Activated CD8-positive, alpha-beta memory T cell treated with anti-CD3 and anti-CD28 coated beads, Interleukin-2, amount 50 U/mL, for 24 hours (primary cell): ENCODE measurements around the gene ASCC1.

Source experiments
- DNase-seq: peaks from one replicate; pipeline ENCODE4 v3.0.0-alpha.2; 2020; ENCODE audit errors: extremely low read depth

ASCC1 gene

GRCh38 chr10:72066318-72067284, 149.5 kb downstream of the ASCC1 start:
- no peak for DNase-seq

DNA sequence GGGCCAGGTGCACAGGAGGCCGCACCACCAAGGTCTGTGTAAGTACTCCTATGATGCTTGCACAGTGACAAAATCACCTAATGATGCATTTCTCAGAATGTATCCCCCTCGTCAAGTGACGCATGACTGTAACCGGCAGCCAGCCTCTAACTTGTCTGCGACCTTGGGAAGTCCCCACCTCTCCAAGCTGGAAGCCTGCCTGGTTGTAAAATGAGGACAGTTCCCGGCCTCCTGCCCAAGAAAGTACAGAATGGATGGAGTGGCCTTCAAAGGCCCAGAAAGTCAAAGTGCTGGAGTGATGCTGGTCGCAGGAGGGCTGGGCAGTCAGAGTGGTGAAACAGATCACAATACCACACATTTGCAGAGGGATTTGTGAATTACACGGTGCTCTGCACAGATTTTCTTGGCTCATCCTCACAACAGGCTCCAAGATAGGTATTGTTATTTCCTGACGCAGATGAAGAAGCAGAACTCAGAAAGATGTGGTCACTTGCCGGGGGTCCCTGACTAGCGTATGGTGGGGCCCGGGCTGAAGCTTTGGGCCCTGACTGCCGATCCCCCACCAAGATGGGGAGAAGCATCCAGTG, 150.5 kb downstream of the ASCC1 start:
- DNase-seq: no peak

GRCh38 chr10:72063703-72064391, 152.2 kb downstream of the ASCC1 start:
- no peak for DNase-seq

GRCh38 chr10:72062832-72063702, 153.0 kb downstream of the ASCC1 start:
- no peak for DNase-seq

- no peak for DNase-seq
Measured at GRCh38 chr10:72062382-72062781, 153.7 kb downstream of the ASCC1 start.

DNA sequence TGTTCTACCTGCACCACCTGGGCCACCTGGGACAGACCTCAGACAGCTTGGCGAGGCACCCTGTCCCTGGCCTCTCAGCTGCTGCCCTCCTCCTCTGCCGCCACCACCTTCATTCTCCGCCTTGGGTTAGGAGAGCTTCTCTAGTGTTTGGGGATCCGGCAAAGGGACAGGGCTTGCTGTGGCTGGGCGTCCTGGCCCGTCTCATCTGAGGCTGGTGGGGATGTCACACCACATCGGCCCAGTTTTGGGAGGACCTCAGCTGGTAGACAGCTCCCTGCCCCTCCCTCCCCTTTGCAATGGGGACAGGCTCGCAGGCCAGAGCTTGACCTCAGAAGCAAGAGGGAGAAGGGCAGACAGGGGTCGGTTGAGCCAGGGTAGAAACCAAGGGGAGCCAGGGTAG, 154.1 kb downstream of the ASCC1 start:
- no peak for DNase-seq

DNA sequence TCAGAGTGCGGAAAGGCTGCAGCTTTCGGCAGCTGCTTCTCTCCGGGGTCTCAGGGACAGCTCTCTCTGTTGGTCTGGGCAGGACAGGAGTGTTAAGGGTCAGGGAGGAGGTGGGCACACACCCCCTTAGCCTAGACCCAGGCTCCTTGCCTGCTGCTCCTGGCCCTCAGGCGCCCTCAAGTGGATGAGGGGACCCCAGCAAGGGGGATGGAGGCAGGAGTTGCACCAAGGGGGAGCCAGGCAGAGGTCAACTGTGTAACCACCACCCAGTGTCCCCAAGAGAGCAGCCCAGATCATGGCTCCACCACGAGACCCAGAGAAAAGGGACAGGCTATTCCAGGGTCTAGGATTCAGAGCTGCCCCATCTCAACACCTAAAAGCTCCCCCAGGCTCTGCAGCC, 154.6 kb downstream of the ASCC1 start:
- no peak for DNase-seq

DNA sequence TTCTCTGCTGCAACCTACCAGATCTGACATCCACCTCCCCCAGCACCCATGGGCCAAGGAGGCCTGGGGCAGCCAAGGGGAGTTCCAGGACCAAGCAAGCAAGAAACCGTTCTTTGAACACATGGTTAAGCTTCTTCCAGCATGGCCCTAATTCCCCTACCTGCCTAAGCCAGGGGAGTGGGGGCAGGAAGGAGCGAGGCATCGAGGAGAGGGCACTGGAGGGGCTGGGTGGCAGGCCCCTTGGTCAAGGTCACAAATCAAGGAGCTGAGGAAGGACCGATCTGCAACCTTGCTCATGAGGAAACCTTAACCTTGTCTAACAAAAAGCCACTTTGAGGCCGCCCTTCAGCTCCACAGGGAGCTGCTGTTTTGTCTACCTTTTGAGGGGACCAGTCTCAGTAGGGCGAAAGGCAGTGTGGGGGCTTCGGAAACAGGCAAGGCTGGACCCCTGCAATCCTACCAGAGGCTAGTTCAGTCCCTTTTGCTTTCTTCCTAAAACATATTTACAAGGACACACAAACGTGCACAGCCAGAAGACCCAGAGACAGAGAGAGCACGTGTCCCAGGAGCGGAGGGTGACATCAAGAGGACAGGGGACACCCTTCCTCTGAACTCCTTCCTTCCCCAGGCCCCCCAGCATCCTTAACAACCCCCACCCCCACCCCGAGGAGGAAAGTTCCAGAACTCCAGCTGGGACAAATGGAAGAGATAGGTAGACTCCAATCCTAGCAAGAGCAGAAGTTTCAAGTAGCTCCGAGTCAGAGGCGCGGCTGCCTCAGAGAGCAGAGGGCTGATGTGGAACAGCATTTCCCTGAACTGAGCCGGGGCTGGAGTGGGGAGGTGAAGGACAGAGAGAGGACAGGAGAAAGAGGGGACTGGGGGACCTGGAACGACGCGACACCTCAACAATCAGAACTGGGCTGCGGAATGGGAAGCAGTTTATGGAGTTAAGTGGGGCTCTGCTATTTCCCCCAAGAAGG, 155.9 kb downstream of the ASCC1 start:
- no peak for DNase-seq

DNA sequence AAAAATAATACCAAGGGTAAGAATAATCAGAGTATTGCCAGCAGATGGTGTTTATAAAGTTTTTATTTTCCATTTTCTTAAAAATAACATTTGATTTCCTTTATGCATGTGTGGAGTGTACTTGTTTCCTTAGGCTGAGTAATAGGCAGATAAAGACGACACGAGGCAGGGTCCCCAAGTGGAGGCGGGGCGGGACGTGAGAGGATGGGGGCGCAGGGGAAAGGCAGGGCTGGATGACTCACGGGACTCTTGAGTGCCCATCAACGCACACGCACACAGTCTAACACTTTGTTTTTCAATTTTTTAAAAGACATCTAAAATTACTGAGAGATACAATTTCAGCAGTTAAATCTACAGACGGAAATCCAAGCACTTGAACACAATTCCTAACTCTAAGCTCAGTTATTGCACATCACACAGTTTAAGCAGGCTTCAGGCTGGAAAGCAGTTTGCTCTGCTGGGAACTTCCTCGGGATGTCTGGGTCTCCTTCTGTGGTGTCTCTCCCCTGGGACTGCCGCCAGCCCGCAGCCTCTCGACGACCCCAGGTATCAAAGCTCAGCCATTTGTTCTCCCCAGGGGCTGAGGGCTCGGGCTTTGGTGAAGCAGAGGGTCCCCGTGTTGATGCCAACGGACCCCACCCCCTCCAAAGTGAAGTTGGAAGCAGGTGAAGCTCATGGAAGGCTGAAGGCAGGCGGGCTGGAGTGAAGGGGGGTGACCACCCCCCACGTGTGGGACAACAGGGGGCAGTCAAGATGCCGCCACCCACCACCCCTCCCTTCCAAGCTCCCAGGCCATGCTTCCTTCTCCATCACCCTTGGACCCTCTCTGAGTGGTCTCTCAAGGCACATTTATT, 156.9 kb downstream of the ASCC1 start:
- DNase-seq: no peak

- no peak for DNase-seq
Measured at GRCh38 chr10:72058347-72058898, 157.7 kb downstream of the ASCC1 start.

DNA sequence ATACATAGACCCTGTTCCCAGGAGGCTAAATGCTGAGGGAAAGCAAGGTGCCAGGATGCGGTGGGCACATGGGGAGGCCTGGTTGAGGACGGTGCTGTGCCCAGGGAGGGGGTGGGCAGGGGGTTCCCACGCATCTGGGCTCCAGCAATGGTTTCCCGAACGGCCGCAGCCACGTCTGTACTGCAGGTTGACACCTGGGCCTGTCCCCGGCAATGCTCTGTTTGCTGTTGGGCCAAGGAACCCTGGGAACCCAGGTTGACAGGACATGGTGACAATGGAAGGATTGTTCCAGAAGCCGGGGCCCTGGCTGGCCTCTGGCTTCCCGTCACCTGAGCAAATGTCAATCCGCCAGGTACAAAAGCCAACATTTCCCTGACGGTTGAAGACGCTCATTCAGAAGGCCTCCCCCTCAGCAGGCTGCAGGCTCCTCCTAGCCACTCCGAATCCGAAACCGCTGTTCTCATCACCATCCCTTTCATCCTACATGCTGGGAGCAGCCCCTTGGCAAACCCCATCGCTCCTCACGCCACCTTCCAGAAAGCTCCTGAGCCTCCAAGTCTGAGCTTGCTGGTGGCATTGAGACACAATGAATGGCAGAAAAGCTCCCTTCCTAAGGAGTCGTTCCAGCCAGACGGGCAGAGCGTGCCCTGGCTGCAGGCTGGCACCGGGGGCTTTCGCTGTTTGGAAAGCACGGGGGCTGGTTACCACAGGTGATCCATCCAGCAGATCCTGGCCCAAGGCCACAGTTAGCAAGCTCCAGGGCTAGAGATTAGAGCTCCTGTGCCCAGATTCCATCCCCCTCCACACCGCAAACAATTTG, 158.9 kb downstream of the ASCC1 start:
- DNase-seq: no peak

- no peak for DNase-seq
Measured at GRCh38 chr10:72056113-72056512, 160.0 kb downstream of the ASCC1 start.

DNA sequence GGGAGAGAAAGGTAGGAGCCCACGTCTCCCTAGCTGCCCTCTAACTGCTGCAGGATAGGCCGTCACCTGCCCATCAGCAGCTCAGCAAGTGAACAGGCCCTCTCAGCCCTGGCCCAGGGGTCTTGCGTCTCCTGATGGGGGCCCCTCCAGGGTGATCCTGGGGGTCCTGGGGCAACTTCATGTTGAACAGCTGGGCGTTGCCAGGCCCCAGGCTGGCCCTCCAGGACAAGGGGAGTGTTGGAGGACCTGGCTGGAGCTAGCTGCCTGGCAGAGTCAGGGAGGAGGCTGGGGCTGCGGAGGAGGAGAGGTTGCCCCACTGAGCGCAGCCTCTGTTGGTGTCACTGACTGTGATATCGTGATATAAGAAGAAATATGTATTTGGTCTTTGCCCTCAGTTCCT, 162.4 kb downstream of the ASCC1 start:
- no peak for DNase-seq

DNA sequence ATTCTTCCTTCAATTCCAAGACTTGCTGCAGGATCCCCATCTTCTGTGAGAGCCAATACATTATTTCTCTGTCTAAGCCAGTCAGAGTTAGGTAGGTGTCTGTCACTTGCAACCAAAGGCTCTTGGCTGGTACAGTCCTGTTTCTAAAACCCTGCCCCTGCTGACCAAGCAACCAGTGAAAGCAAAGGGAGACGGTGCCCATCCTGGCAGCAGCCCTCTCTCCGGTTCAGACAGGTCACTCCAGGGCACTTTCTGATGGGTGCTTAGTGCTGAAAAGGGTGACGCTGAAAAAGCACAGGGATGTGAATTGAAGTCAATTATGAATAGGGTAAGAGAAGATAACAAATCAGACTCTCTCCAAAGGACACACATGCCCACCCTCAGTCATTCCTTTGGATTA, 165.2 kb downstream of the ASCC1 start:
- no peak for DNase-seq

DNA sequence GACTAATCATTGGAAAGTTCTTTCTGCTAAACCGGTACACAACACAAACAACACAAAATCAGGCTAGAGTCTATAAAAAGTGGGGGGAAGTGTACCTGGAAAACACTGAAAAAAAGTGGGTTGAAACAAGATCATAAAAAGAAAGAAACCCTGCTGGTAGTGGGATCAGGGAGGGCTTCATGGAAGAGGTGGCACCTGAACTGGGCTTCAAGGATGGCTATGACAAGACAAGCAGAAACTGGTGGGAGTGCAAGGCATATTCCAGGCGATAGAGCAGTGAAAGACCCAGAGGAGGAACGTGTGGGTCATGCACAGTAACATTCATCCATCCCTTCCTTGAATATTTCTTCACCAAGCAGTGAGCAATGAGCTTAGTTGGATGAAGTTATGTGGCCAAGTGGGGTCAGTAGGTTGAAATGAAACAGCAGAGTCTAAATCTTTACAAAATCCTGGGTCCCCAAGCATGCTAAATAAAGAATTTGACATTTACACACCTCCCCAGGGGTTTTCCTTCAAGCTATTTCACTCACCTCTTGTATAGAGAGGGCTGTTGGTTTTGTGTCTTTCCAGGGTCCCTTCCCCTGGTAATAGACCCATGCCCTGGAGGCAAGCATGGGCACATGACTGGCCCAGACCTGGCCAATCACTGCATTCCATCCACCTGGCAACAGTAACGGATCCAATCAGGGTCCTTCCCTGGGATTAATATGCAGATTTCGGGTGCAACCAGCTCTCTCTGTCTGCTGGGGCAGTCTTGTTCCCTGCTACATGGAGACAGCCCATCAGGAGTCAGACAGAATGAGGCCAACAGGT, 165.9 kb downstream of the ASCC1 start:
- no peak for DNase-seq

GRCh38 chr10:72049472-72049871, 166.6 kb downstream of the ASCC1 start:
- DNase-seq: no peak

- peak; percentile 83 for DNase-seq
Measured at GRCh38 chr10:72048450-72049124, 167.5 kb downstream of the ASCC1 start.
